CMK (cell line): ENCODE data around the gene NCOA6.
"Not testable (repeated sequence)": the region's sequence is repeated elsewhere in the genome, so short reads cannot be mapped to it uniquely, and the experiment has no call there.

ENCODE experiments used
- DNase-seq: peaks from one replicate; pipeline ENCODE4 v3.0.0-alpha.2; 2010; ENCODE audit warnings: low read depth

NCOA6 gene

GRCh38 chr20:34824806-34825529, 483 bp downstream of the NCOA6 start:
- peak; percentile 22 for DNase-seq

GRCh38 chr20:34824452-34824805, 1.0 kb downstream of the NCOA6 start:
- no peak for DNase-seq

GRCh38 chr20:34824026-34824425, 1.4 kb downstream of the NCOA6 start:
- DNase-seq: no peak

- DNase-seq: no peak
Observed at GRCh38 chr20:34820805-34821578, 4.5 kb downstream of the NCOA6 start.

- DNase-seq: no peak
Observed at GRCh38 chr20:34817801-34818200, 7.7 kb downstream of the NCOA6 start.

- no peak for DNase-seq
Observed at GRCh38 chr20:34817072-34817471, 8.4 kb downstream of the NCOA6 start.

- DNase-seq: no peak
Observed at GRCh38 chr20:34815636-34816035, 9.8 kb downstream of the NCOA6 start.

- no peak for DNase-seq
Observed at GRCh38 chr20:34808583-34808982, 16.9 kb downstream of the NCOA6 start.

GRCh38 chr20:34807944-34808465, 17.4 kb downstream of the NCOA6 start:
- not testable (repeated sequence) for DNase-seq

GRCh38 chr20:34806255-34806654, 19.2 kb downstream of the NCOA6 start:
- no peak for DNase-seq

- DNase-seq: no peak
Observed at GRCh38 chr20:34798871-34799270, 26.6 kb downstream of the NCOA6 start.

GRCh38 chr20:34798328-34798727, 27.1 kb downstream of the NCOA6 start:
- DNase-seq: no peak

GRCh38 chr20:34797012-34797995, 28.1 kb downstream of the NCOA6 start:
- DNase-seq: no peak

GRCh38 chr20:34794006-34794585, 31.4 kb downstream of the NCOA6 start:
- no peak for DNase-seq

- DNase-seq: no peak
Observed at GRCh38 chr20:34792687-34793363, 32.6 kb downstream of the NCOA6 start.

- no peak for DNase-seq
Observed at GRCh38 chr20:34791289-34792020, 34.0 kb downstream of the NCOA6 start.

GRCh38 chr20:34781220-34781619, 44.2 kb downstream of the NCOA6 start:
- no peak for DNase-seq

- DNase-seq: not testable (repeated sequence)
Observed at GRCh38 chr20:34780291-34780690, 45.2 kb downstream of the NCOA6 start.

- no peak for DNase-seq
Observed at GRCh38 chr20:34776177-34776576, 49.3 kb downstream of the NCOA6 start.

GRCh38 chr20:34774886-34775285, 50.6 kb downstream of the NCOA6 start:
- DNase-seq: no peak
